ENCODE measurements around the gene TIMM22.
A peak's percentile ranks its signal among the peaks of the same experiment; 100 is the strongest.
"Not testable (repeated sequence)": the region's sequence is repeated elsewhere in the genome, so short reads cannot be mapped to it uniquely, and the experiment has no call there.

Gene TIMM22

DNA sequence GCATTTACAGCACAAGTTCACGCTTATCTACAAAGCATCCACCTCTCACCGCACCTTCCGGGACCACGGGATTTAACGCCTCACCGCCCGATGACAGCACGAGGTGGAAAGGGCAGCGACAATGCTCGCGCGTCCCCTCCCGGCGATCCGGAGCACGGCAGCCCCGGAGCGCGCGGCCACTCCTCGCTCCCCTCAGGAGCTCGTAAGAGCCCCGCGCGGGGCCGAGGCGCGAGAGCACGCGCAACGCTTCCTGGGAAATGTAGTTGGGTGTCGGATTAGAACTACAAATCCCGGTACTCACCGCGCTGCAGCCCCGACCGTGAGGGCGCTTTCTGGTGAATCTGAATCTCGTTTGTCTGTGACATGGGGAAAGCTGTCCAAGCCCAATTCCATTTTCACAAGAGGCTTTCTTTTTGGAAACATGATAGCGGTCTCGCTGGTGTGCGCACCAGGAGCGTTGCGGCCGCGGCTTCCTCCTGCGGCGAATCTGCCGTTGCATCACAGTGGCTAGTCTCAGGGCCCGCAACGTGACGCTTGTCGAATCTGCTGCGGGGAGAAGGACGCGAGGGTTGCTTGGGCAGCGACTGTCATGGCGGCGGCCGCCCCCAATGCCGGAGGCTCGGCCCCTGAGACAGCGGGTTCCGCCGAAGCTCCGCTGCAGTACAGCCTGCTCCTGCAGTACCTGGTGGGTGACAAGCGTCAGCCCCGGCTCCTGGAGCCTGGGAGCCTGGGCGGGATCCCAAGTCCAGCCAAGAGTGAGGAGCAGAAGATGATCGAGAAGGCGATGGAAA, at the start of gene TIMM22:
TIMM22 (plus strand) TSS at position 576 of the 791 bp plus-strand sequence; CDS start at position 590, 14 bp downstream.
- DNase-seq (ENCODE audit: low read depth): peak; percentile 79

GRCh38 chr17:948284-948852, 48.6 kb upstream of the TIMM22 start:
- DNase-seq (ENCODE audit: low read depth): no peak

DNA sequence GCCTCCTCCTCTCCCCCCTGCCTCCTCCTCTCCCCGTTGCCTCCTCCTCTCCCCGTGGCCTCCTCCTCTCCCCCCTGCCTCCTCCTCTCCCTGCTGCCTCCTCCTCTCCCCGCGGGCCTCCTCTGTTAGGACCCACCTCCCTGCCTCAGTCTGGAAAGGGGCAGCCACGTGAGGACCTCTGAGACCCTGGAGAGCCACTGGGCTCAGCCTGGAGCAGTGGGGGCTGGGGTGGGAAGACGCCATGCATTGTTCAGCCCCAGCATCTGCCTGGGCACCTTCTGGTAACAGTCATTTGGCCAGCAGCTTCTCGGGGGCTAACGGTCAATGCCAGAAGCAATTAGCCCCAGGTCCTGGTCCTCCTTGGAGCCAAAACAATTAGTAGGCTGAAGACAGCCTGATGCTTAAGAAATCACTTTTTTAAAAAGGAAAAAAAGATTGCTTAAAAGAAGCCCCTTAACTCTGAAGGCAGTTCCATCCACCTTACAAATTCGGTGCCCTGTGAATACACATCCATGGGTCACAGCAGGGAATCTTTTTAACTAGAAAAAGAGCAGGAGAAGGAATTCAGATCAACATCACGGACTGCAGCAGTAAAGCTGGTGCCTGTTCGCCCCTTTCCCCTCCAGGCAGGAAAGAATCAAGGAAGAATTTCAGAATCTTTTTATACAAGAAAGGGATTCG, 47.2 kb upstream of the TIMM22 start:
- DNase-seq (ENCODE audit: low read depth): no peak

GRCh38 chr17:951325-952132, 45.4 kb upstream of the TIMM22 start:
- DNase-seq (ENCODE audit: low read depth): peak; percentile 63

- DNase-seq (ENCODE audit: low read depth): not testable (repeated sequence)
Measured at GRCh38 chr17:952592-952991, 44.3 kb upstream of the TIMM22 start.

DNA sequence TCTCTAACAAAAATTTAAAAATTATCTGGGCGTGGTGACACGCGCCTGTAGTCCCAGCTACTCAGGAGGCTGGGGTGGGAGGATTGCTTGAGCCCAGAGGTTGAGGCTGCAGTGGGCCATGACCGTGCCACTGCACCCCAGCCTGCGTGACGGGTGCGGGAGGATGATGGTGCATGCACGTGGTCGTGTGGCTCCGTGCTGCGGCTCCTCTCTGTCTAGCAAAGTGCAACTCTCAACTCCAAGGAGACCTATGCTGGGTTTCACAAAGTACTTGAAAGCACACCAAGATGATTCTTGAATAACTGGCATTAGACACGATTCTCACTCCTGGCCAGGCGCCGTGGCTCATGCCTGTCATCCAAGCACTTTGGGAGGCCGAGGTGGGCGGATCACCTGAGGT, 43.2 kb upstream of the TIMM22 start:
- DNase-seq (ENCODE audit: low read depth): no peak

- DNase-seq (ENCODE audit: low read depth): no peak
Measured at GRCh38 chr17:954431-955164, 42.3 kb upstream of the TIMM22 start.

GRCh38 chr17:956905-957304, 40.0 kb upstream of the TIMM22 start:
- DNase-seq (ENCODE audit: low read depth): no peak

GRCh38 chr17:957856-958421, 39.0 kb upstream of the TIMM22 start:
- no peak for DNase-seq (ENCODE audit: low read depth)

- DNase-seq (ENCODE audit: low read depth): no peak
Measured at GRCh38 chr17:958712-959451, 38.0 kb upstream of the TIMM22 start.

GRCh38 chr17:962166-962565, 34.8 kb upstream of the TIMM22 start:
- DNase-seq (ENCODE audit: low read depth): no peak

GRCh38 chr17:962670-963069, 34.3 kb upstream of the TIMM22 start:
- no peak for DNase-seq (ENCODE audit: low read depth)

DNA sequence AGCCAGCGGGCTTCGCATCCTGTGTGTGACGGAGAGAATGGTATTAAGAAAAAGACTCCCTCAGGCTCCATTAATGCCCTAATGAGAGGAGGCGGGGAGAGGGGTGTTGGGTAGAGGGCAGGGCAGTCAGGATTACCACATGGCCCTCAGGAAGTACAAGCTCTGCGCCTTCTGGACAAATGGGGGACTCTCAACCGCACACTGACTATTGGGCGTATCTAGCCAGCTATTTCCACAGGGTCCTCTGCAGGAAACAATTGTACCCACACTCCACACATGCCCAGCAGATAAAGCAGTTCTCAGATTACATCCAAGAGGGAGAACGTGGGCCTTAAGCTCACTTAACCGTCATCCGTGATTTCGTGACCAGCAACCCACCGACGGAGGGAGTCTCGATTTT, 32.1 kb upstream of the TIMM22 start:
- no peak for DNase-seq (ENCODE audit: low read depth)

- no peak for DNase-seq (ENCODE audit: low read depth)
Measured at GRCh38 chr17:965311-965989, 31.5 kb upstream of the TIMM22 start.

GRCh38 chr17:967122-967521, 29.8 kb upstream of the TIMM22 start:
- DNase-seq (ENCODE audit: low read depth): no peak

- DNase-seq (ENCODE audit: low read depth): no peak
Measured at GRCh38 chr17:968812-969730, 27.9 kb upstream of the TIMM22 start.

DNA sequence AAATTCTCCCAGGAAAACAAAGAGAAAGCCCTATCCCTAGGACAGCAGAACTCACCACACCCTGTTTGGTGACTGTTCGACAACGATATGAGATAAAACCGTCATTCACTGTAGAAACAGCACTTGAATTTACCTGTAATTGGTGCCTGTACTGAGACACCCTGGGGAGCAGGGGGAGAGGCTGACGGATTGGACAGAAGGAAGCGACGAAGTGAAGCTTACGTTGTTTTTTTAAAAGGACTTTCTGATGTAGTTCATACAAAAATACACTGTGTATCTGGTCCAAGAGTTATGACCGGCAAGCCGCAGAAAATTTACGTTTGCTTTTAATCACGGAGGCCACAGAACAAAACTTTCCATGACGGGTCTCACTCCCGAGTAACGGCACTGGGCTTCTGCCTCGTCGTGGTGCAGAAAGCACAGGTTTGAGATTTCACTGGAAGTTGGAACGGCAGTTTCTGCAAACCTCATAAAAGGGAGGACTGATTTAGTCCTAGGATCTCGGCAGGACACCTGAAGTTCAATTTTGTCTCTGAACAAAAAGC, 27.0 kb upstream of the TIMM22 start:
- DNase-seq (ENCODE audit: low read depth): no peak

GRCh38 chr17:970364-970763, 26.6 kb upstream of the TIMM22 start:
- no peak for DNase-seq (ENCODE audit: low read depth)

DNA sequence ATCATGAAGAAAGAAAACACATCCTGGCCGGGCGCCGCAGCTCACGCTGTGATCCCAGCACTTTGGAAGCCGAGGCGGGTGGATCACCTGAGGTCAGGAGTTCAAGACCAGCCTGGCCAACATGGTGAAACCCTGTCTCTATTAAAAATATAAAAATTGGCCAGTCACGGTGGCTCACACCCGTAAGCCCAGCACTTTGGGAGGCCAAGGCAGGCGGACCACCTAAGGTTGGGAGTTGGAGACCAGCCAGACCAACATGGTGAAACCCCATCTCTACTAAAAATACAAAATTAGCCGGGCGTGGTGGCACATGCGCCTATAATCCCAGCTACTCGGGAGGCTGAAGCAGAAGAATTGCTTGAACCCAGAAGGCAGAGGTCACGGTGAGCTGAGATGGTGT, 25.1 kb upstream of the TIMM22 start:
- not testable (repeated sequence) for DNase-seq (ENCODE audit: low read depth)
